Fibroblast of mammary gland (primary cell): ENCODE measurements around the gene PER1.
A peak's percentile ranks its signal among the peaks of the same experiment; 100 is the strongest.

ENCODE experiments used
- DNase-seq: peaks from one replicate; pipeline ENCODE4 v3.0.0-alpha.2; 2010; ENCODE audit warnings: low read depth
- H3K4me3 ChIP-seq: 2 replicates; pipeline ENCODE4 v1.5.1; 2011; ENCODE audit warnings: low read depth, mild to moderate bottlenecking, low read length, moderate library complexity; ENCODE audit not compliant: control insufficient read depth
- TF ChIP-seq, protein P1 (sequence below): conservative IDR thresholded peaks from 2 replicates; pipeline ENCODE4 v1.5.1; 2011; ENCODE audit warnings: low read depth, low read length, inconsistent platforms; ENCODE audit not compliant: control insufficient read depth, insufficient read depth

PER1 gene

DNA sequence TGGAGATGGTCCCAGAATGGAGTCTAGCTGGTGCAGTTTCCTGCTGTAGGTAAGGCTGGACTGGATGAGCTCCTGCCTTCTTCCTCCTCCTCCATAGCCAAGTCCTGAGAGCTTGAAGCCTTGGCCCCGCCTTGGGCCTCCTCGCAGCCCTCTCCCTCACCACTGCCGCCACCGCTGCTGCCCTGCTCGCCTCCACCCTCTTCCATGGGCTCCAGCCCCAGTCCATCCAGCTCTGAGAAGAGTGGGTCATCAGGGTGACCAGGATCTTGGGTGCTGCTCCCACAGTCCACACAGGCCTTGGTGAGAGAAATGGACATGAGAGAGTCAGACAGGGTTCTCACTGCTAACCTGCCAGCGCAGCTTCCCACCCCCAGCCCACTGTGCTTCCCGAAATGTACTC, 11.2 kb downstream of the PER1 start:
- TF ChIP-seq, protein P1, sequence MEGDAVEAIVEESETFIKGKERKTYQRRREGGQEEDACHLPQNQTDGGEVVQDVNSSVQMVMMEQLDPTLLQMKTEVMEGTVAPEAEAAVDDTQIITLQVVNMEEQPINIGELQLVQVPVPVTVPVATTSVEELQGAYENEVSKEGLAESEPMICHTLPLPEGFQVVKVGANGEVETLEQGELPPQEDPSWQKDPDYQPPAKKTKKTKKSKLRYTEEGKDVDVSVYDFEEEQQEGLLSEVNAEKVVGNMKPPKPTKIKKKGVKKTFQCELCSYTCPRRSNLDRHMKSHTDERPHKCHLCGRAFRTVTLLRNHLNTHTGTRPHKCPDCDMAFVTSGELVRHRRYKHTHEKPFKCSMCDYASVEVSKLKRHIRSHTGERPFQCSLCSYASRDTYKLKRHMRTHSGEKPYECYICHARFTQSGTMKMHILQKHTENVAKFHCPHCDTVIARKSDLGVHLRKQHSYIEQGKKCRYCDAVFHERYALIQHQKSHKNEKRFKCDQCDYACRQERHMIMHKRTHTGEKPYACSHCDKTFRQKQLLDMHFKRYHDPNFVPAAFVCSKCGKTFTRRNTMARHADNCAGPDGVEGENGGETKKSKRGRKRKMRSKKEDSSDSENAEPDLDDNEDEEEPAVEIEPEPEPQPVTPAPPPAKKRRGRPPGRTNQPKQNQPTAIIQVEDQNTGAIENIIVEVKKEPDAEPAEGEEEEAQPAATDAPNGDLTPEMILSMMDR: no peak
- no peak for DNase-seq
- H3K4me3 ChIP-seq: no peak overlapping the region

DNA sequence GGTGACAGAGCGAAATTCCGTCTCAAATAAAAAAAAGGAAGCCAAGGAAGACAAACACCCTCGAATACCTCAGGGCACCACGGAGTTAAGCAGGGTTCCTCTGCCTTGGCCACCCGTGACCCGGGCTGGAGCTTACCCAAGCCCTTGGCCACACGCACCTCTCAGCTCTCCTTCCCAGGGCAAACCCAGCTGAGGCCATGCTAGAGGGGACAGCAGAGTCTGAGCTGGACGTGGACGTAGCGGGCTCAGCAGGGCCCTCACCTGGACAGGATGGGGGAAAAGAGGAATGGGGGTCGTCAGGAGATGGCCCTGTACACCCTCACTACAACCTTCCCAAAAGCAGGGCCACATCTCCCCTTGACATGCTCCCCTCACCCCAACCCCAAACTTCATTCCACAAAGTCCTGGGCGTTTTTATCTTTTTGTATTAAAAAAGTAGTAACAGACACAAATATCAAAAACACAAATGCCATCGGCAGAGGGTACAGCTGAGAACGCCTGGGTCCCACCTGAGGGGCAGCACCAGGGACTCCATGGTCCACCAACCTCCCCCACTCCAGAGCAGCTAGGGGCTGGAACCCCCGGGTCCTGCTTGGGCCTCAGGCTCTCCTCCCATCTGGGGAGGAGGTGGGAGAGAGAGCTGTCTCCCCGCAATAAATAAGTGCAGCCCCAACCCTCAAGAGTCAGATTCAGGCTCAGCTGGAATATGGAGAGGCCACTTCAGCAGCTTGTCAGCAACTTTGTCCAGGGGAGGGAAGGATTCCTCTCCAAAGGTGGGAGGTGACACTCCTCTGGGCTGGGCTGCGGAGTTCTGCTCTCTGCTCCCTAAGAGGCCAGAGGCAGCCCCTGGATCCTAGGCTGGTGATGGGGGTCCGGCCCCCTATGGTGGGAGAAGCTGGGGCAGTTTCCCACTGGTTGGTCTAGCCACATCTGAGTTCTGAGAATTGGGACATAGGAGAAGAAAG, 11.9 kb downstream of the PER1 start:
- no peak for DNase-seq
- H3K4me3 ChIP-seq: no peak overlapping the region
- TF ChIP-seq, protein P1: no peak

DNA sequence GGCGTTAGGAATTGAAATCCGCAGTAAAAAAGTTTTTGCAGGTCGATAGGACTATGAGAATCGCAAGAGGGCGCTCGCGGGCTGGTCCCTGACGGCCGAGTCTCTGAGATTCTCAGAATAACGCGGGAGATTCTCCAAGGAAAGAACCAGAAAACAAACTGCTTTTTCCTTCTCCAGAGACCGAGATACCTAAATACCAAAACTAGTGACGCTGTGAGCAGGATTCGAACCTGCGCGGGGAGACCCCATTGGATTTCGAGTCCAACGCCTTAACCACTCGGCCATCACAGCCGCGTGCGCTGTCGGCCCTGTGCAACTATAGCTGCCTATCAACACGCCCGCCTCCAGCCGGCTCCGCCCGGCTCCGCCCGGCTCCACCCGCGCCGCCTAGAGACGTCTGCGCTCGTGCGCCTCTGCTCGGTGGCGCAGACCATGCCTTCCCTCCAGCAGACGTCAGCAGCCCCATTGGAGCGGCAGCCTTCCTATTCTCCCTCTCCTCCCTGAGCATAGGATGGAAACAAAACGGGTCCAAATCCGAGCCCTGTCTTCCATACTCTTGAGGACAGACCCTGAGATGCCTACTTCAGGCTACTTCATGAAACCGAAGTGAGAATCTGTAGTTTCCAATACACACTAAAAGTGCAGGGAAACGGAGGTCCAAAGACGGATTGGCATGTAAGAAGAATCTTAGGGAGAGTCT, 13.4 kb downstream of the PER1 start:
- TF ChIP-seq, protein P1: peak; percentile 85
- peak overlapping the region; percentile 54 for H3K4me3 ChIP-seq
- peak; percentile 98 for DNase-seq

DNA sequence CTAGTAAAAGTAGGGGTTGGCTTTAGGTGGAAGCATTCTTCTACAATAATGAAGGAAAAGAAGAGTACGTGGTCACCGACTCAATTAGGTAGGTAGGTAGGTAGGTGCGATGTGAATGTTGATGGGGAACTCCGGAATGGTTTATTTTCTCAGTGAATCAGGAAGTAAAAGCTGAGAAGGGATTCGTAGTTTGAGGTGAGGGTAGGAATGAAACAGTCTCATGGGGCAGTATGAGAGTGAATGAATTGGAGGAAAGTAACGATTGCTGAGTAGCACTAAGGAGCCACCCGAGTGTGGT, 13.9 kb downstream of the PER1 start:
- peak overlapping the region; percentile 38 for H3K4me3 ChIP-seq
- TF ChIP-seq, protein P1: no peak
- no peak for DNase-seq

DNA sequence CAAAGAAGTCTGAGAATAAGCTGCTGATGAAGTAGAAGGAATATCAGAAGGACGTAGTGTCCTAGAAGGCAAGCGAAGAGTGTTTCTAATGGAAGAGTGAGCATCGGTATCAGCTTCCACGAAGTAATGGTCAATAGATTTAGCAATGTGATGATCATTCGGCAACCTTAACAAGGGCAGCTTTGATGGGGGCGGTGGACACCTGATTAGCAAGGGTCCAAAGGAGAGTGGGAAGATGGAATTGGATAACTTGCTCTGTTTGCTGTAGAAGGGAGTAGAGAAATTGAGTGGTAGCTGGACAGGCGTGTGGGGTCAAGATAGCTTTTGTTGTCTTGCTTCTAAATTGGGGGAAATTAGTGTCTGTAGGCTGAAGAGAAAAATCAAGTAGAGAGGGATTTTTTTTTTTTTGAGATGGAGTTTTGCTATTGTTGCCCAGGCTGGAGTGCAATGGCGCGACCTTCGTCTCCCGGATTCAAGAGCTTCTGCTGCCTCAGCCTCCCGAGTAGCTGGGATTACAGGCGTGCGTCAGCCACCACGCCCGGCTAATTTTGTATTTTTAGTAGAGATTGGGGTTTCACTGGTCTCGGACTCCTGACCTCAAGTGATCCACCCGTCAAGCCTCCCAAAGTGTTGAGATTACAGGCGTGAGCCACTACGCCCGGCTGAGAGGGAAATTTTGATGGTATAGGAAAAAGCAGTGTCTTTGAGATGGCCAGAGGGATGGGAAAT, 14.4 kb downstream of the PER1 start:
- peak overlapping the region; percentile 38 for H3K4me3 ChIP-seq
- no peak for DNase-seq
- TF ChIP-seq, protein P1: no peak

DNA sequence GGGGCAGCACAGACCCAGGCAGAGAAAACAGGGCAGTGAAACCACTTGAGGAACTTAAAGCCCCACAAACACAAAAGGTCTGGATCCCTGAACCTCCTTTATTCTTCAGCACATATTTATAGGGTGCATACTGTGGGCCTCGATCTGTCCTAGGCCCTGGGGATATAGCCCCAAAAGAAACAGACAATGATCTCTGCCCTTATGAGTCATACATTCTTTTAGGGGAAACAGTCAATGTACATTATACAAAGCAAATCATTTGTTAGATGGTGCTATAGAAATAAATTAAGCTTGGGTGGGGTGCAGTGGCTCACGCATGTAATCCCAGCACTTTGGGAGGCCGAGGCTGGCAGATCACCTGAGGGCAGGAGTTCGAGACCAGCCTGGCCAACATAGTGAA, 18.3 kb downstream of the PER1 start:
- TF ChIP-seq, protein P1: no peak
- no peak for DNase-seq
- no peak overlapping the region for H3K4me3 ChIP-seq
